ENCODE measurements around the gene HBG1. TPM values are rescaled to one million over a fixed set of nuclear protein-coding genes. Genes with fewer than 3 reads are reported as not detected.

Gene HBG1
- total RNA-seq, 2 experiments from 2014 or later = not detected

DNA sequence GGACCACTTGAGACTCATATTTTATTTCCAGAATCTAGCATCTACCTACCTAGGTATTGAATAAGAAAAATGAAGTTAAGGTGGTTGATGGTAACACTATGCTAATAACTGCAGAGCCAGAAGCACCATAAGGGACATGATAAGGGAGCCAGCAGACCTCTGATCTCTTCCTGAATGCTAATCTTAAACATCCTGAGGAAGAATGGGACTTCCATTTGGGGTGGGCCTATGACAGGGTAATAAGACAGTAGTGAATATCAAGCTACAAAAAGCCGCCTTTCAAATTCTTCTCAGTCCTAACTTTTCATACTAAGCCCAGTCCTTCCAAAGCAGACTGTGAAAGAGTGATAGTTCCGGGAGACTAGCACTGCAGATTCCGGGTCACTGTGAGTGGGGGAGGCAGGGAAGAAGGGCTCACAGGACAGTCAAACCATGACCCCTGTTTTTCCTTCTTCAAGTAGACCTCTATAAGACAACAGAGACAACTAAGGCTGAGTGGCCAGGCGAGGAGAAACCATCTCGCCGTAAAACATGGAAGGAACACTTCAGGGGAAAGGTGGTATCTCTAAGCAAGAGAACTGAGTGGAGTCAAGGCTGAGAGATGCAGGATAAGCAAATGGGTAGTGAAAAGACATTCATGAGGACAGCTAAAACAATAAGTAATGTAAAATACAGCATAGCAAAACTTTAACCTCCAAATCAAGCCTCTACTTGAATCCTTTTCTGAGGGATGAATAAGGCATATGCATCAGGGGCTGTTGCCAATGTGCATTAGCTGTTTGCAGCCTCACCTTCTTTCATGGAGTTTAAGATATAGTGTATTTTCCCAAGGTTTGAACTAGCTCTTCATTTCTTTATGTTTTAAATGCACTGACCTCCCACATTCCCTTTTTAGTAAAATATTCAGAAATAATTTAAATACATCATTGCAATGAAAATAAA, 24.8 kb downstream of the HBG1 start:
- POLR2A ChIA-PET = no interaction called here
- H3K27ac Mint-ChIP-seq = no peak overlapping the region

GRCh38 chr11:5223686-5224085, 26.0 kb downstream of the HBG1 start:
- Mint-ChIP-seq H3K36me3 (ENCODE audit: low read depth) (no peaks in the 10 kb centered on the region), H3K27me3 (no peaks in the 10 kb centered on the region), H3K27ac (no peak overlapping the region), H3K4me1 (no peaks in the 10 kb centered on the region), H3K9me3 (peaks cover 2% of the 10 kb centered on the region), H3K4me3 (no peak overlapping the region)
- ChIA-PET CTCF (no interaction called here), POLR2A (no interaction called here)
- DNase-seq = no peak

More for the DNA sequence above, 24.8 kb downstream of the HBG1 start:
- Mint-ChIP-seq H3K36me3 (ENCODE audit: low read depth) (no peaks in the 10 kb centered on the region), H3K9me3 (no peaks in the 10 kb centered on the region), H3K27me3 (no peaks in the 10 kb centered on the region), H3K4me3 (no peak overlapping the region), H3K4me1 (no peaks in the 10 kb centered on the region)
- CTCF ChIA-PET = no interaction called here
- DNase-seq = no peak

- DNase-seq = no peak
- ChIA-PET POLR2A (no interaction called here), CTCF (no interaction called here)
- no peak overlapping the region for H3K4me3 Mint-ChIP-seq
- no peaks in the 10 kb centered on the region for H3K36me3 Mint-ChIP-seq (ENCODE audit: low read depth)
- no peaks in the 10 kb centered on the region for H3K4me1 Mint-ChIP-seq
- no peak overlapping the region for H3K27ac Mint-ChIP-seq
- no peaks in the 10 kb centered on the region for H3K27me3 Mint-ChIP-seq
- peaks cover 2% of the 10 kb centered on the region for H3K9me3 Mint-ChIP-seq
Measured at GRCh38 chr11:5223146-5223545, 26.5 kb downstream of the HBG1 start.

DNA sequence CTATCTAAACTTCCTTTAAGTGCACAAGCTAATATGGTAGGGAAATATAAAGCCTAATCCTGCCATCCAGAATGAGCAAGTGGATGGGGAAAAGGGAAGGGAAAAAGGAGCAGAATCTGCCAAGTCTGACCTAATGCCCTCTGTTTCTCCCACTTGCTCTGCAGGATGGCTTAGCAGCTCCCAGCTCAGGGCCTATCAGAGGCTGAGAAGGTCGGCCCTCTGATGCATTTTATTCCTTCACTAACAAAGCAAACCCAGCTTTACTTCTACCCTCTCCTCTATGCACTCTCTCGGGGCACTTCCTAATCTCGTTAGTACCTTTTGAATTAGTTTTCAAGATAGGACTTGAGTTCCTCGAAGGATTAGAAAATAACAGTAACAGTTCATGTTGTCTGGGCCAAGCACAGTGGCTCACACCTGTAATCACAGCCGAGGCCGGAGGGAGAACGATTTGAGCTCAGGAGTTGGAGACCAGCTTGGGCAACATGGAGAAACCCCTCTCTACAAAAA, 39.2 kb downstream of the HBG1 start:
- no peak for DNase-seq
- peaks cover 2% of the 10 kb centered on the region for H3K27me3 Mint-ChIP-seq
- H3K36me3 Mint-ChIP-seq (ENCODE audit: low read depth) = no peaks in the 10 kb centered on the region
- CTCF ChIA-PET = no interaction called here
- POLR2A ChIA-PET = no interaction called here
- H3K27ac Mint-ChIP-seq = no peak overlapping the region
- H3K4me3 Mint-ChIP-seq = no peak overlapping the region
- no peaks in the 10 kb centered on the region for H3K4me1 Mint-ChIP-seq
- H3K9me3 Mint-ChIP-seq = no peaks in the 10 kb centered on the region

DNA sequence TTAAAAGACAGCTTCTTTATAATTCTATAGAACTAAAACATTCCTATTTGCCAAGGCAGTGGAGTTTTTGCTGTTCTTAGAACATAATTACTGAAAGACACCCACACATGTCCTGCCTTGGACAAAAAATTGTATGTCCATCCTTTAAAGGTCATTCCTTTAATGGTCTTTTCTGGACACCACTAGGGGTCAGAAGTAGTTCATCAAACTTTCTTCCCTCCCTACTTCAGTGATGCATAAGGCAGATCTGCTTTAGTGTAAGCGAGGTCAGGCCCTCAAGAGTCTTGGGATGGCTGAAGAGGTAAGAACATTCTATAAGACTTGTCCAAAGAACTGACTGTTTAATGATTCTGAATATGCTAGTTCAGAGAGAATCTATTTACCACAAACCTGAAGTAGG, 44.9 kb downstream of the HBG1 start:
- POLR2A ChIA-PET = no interaction called here
- CTCF ChIA-PET = no interaction called here
- Mint-ChIP-seq H3K4me3 (no peak overlapping the region), H3K27ac (no peak overlapping the region), H3K4me1 (no peaks in the 10 kb centered on the region), H3K9me3 (no peaks in the 10 kb centered on the region), H3K27me3 (no peaks in the 10 kb centered on the region), H3K36me3 (ENCODE audit: low read depth) (no peaks in the 10 kb centered on the region)
- no peak for DNase-seq

- DNase-seq = no peak
- ChIA-PET POLR2A (no interaction called here), CTCF (no interaction called here)
- no peak overlapping the region for H3K4me3 Mint-ChIP-seq
- no peaks in the 10 kb centered on the region for H3K9me3 Mint-ChIP-seq
- no peaks in the 10 kb centered on the region for H3K27me3 Mint-ChIP-seq
- H3K4me1 Mint-ChIP-seq = no peaks in the 10 kb centered on the region
- no peak overlapping the region for H3K27ac Mint-ChIP-seq
- no peaks in the 10 kb centered on the region for H3K36me3 Mint-ChIP-seq (ENCODE audit: low read depth)
Measured at GRCh38 chr11:5203366-5203765, 46.3 kb downstream of the HBG1 start.

DNA sequence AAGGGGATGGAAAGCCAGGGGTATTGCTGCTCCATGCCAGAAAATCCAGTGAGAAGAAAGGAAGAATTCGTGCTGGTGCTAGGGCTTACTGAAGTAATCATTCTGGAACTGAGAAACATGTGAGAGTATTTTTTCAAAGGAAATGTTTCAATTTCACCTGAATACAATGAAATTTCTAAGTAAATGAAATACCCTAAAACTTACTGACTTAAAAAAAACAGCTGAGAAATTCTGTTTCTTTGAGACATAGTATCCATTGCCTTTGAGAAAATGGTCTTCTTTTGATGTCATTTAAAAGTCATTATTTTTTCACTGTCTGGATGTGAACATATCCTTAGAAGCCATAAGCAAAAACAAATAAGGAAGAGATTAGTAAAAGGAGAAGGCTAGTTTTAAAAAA, 49.1 kb downstream of the HBG1 start, which contains the start of gene OR51V1:
Gene OR51V1, minus strand, starts transcription at position 101 of the 400 bp plus-strand sequence. Its CDS starts 0 bp downstream, at position 101.
- no peak for DNase-seq
- Mint-ChIP-seq H3K27ac (no peak within 1 kb of the TSS), H3K9me3 (no peaks in the 10 kb centered on the region), H3K27me3 (no peaks in the 10 kb centered on the region), H3K36me3 (ENCODE audit: low read depth) (no peaks in the 10 kb centered on the region), H3K4me1 (no peaks in the 10 kb centered on the region), H3K4me3 (no peak within 1 kb of the TSS)
- POLR2A ChIA-PET = no interaction called here
- CTCF ChIA-PET = no interaction called here

DNA sequence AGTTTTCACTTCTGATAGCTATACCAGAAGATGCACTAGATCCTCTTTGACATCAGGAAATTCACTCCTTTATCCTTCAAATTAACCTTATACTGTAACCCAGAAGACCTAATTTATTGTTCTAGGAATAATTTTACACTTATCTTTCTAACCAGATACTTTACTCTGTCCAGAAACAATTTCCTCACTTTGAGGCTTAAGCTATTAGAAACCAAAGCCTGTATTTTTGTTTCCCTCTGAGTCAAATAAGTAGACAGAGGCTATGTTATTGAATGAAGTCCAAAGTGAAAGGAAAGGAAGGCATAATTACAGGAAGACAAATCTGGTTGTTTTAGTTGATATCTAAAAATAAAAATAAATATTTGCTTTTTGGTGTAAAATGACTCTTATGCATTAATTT, 51.4 kb downstream of the HBG1 start:
- CTCF ChIA-PET = interaction anchor here (0.6 kb wide), 1 partner anchor 166 kb away, joined by 4 read pairs; no protein-coding TSS in a partner anchor
- H3K27ac Mint-ChIP-seq = no peak overlapping the region
- POLR2A ChIA-PET = no interaction called here
- H3K4me1 Mint-ChIP-seq = no peaks in the 10 kb centered on the region
- H3K36me3 Mint-ChIP-seq (ENCODE audit: low read depth) = no peaks in the 10 kb centered on the region
- no peak for DNase-seq
- no peaks in the 10 kb centered on the region for H3K27me3 Mint-ChIP-seq
- no peak overlapping the region for H3K4me3 Mint-ChIP-seq
- no peaks in the 10 kb centered on the region for H3K9me3 Mint-ChIP-seq

Other genes with a start within 250 kb of the HBG1 start
- not detected for gene OR52J3, start 203.3 kb downstream of the HBG1 start, total RNA-seq
- not detected for gene OR52E2, start 190.2 kb downstream of the HBG1 start, total RNA-seq
- not detected for gene OR52E1, start 180.3 kb downstream of the HBG1 start, total RNA-seq
- not detected for gene OR52A5, start 111.5 kb downstream of the HBG1 start, total RNA-seq
- gene OR52A1, start 95.1 kb downstream of the HBG1 start, total RNA-seq = not detected
- gene OR51V1, start 49.2 kb downstream of the HBG1 start, total RNA-seq = not detected
- gene HBB, start 22.8 kb downstream of the HBG1 start, total RNA-seq = not detected
- not detected for gene HBD, start 15.4 kb downstream of the HBG1 start, total RNA-seq
- not detected for gene HBG2, start 4.9 kb upstream of the HBG1 start, total RNA-seq
- not detected for gene HBE1, start 20.1 kb upstream of the HBG1 start, total RNA-seq
- gene OR51B4, start 52.1 kb upstream of the HBG1 start, total RNA-seq = not detected
- gene OR51B2, start 74.4 kb upstream of the HBG1 start, total RNA-seq = not detected
- not detected for gene OR51B5, start 93.7 kb upstream of the HBG1 start, total RNA-seq
- gene OR51B6, start 101.7 kb upstream of the HBG1 start, total RNA-seq = not detected
- gene OR51M1, start 134.0 kb upstream of the HBG1 start, total RNA-seq = not detected
- gene OR51Q1, start 172.3 kb upstream of the HBG1 start, total RNA-seq = not detected
- not detected for gene OR51I1, start 191.7 kb upstream of the HBG1 start, total RNA-seq
- not detected for gene OR51I2, start 199.5 kb upstream of the HBG1 start, total RNA-seq
- gene OR52D1, start 238.8 kb upstream of the HBG1 start, total RNA-seq = not detected